Naive B cell (primary cell): ENCODE results near the gene PTPN20. TPM values are rescaled to one million over a fixed set of nuclear protein-coding genes. Genes with fewer than 3 reads are reported as not detected.
A peak's percentile ranks its signal among the peaks of the same experiment; 100 is the strongest.
"Not testable (repeated sequence)": the region's sequence is repeated elsewhere in the genome, so short reads cannot be mapped to it uniquely, and the experiment has no call there.

ENCODE experiments used
- ATAC-seq, 2 donors: fragments of 150-1000 bp; cut with Tn5 transposase; 2 replicates each; pipeline ENCODE4 v1.10.0; 2021; ENCODE audit warnings: low read depth in 2 of 2, mild to moderate bottlenecking in 2 of 2, moderate library complexity in 2 of 2
- DNase-seq: peaks from one replicate; pipeline ENCODE4 v3.0.0; 2022
- H3K27ac Mint-ChIP-seq, 6 donors: one replicate each; pipeline ENCODE4 v1.8.0; 2020 to 2022; ENCODE audit warnings: mild to moderate bottlenecking in 6 of 6, mixed read lengths in 6 of 6, moderate library complexity in 5 of 6, inconsistent platforms in 2 of 6
- H3K27me3 Mint-ChIP-seq, 3 donors: one replicate each; pipeline ENCODE4 v1.8.0; 2021 to 2022; ENCODE audit warnings: mixed read lengths in 3 of 3, mild to moderate bottlenecking in 1 of 3
- H3K36me3 Mint-ChIP-seq, 2 donors: one replicate each; pipeline ENCODE4 v1.8.0; 2020 to 2022; ENCODE audit warnings: mixed read lengths in 2 of 2, inconsistent platforms in 1 of 2, mild to moderate bottlenecking in 1 of 2
- H3K4me1 Mint-ChIP-seq, 3 donors: one replicate each; pipeline ENCODE4 v1.8.0; 2020 to 2022; ENCODE audit warnings: mixed read lengths in 3 of 3, inconsistent platforms in 1 of 3, mild to moderate bottlenecking in 1 of 3, moderate library complexity in 1 of 3
- H3K4me3 Mint-ChIP-seq, 8 donors: one replicate each; pipeline ENCODE4 v1.8.0; 2020 to 2022; ENCODE audit warnings: mild to moderate bottlenecking in 8 of 8, mixed read lengths in 8 of 8, moderate library complexity in 8 of 8, inconsistent platforms in 2 of 8
- H3K9me3 Mint-ChIP-seq, 7 donors: one replicate each; pipeline ENCODE4 v1.8.0; 2020 to 2022; ENCODE audit warnings: mixed read lengths in 7 of 7, mild to moderate bottlenecking in 5 of 7, inconsistent platforms in 2 of 7, moderate library complexity in 1 of 7
- polyA plus RNA-seq, 6 donors: library from polyadenylated mRNA; unstranded; fragments of 300-500 nt; fragmentation: Illumina TruSeq; gene quantifications; one replicate each; pipeline ENCODE4 v1.2.3, GENCODE V29; 2021; ENCODE audit warnings: low read depth in 6 of 6

Gene PTPN20
- polyA plus RNA-seq, 6 donors from 2014 or later, result 0.82 to 2.6 (median 0.88) TPM; not detected in 1

GRCh38 chr10:46922498-46922897 lies 11.3 kb downstream of the PTPN20 start:
- H3K4me3 Mint-ChIP-seq, H3K36me3 Mint-ChIP-seq, H3K4me1 Mint-ChIP-seq, H3K27me3 Mint-ChIP-seq, DNase-seq, H3K9me3 Mint-ChIP-seq, ATAC-seq, H3K27ac Mint-ChIP-seq: not testable (repeated sequence)

GRCh38 chr10:46925156-46925555 lies 13.9 kb downstream of the PTPN20 start:
- H3K4me1 Mint-ChIP-seq, H3K27ac Mint-ChIP-seq, H3K4me3 Mint-ChIP-seq, H3K27me3 Mint-ChIP-seq, ATAC-seq, H3K36me3 Mint-ChIP-seq, H3K9me3 Mint-ChIP-seq, DNase-seq: not testable (repeated sequence)

GRCh38 chr10:46925853-46926252 lies 14.6 kb downstream of the PTPN20 start:
- H3K9me3 Mint-ChIP-seq, H3K27ac Mint-ChIP-seq, H3K36me3 Mint-ChIP-seq, DNase-seq, H3K4me1 Mint-ChIP-seq, H3K4me3 Mint-ChIP-seq, ATAC-seq, H3K27me3 Mint-ChIP-seq: not testable (repeated sequence)

- ATAC-seq, H3K27me3 Mint-ChIP-seq, H3K36me3 Mint-ChIP-seq, H3K4me1 Mint-ChIP-seq, H3K9me3 Mint-ChIP-seq, H3K27ac Mint-ChIP-seq, DNase-seq, H3K4me3 Mint-ChIP-seq: not testable (repeated sequence)
Observed at GRCh38 chr10:46928810-46929209, 17.6 kb downstream of the PTPN20 start.

GRCh38 chr10:46932383-46932782 lies 21.2 kb downstream of the PTPN20 start:
- H3K9me3 Mint-ChIP-seq, ATAC-seq, H3K27ac Mint-ChIP-seq, H3K36me3 Mint-ChIP-seq, DNase-seq, H3K4me1 Mint-ChIP-seq, H3K27me3 Mint-ChIP-seq, H3K4me3 Mint-ChIP-seq: not testable (repeated sequence)

GRCh38 chr10:46941091-46941490 lies 29.9 kb downstream of the PTPN20 start:
- H3K4me3 Mint-ChIP-seq, H3K4me1 Mint-ChIP-seq, H3K27me3 Mint-ChIP-seq, H3K9me3 Mint-ChIP-seq, H3K36me3 Mint-ChIP-seq, H3K27ac Mint-ChIP-seq, DNase-seq: not testable (repeated sequence)
- peak in 1 of 2 donors; percentile 44 for ATAC-seq

- H3K9me3 Mint-ChIP-seq, H3K27ac Mint-ChIP-seq, ATAC-seq, H3K4me3 Mint-ChIP-seq, DNase-seq, H3K27me3 Mint-ChIP-seq, H3K4me1 Mint-ChIP-seq, H3K36me3 Mint-ChIP-seq: not testable (repeated sequence)
Observed at GRCh38 chr10:46948687-46949518, 37.7 kb downstream of the PTPN20 start.

GRCh38 chr10:46952540-46952939 lies 41.3 kb downstream of the PTPN20 start:
- H3K27me3 Mint-ChIP-seq, H3K4me1 Mint-ChIP-seq, ATAC-seq, DNase-seq, H3K27ac Mint-ChIP-seq, H3K9me3 Mint-ChIP-seq, H3K4me3 Mint-ChIP-seq, H3K36me3 Mint-ChIP-seq: not testable (repeated sequence)

- not testable (repeated sequence) for H3K4me3 Mint-ChIP-seq, H3K9me3 Mint-ChIP-seq, H3K36me3 Mint-ChIP-seq, H3K27ac Mint-ChIP-seq, H3K4me1 Mint-ChIP-seq, DNase-seq, H3K27me3 Mint-ChIP-seq, ATAC-seq
Observed at GRCh38 chr10:46960742-46961141, 49.5 kb downstream of the PTPN20 start.

GRCh38 chr10:46963356-46963755 lies 52.1 kb downstream of the PTPN20 start:
- H3K4me1 Mint-ChIP-seq, H3K27me3 Mint-ChIP-seq, ATAC-seq, H3K36me3 Mint-ChIP-seq, H3K27ac Mint-ChIP-seq, H3K9me3 Mint-ChIP-seq, DNase-seq, H3K4me3 Mint-ChIP-seq: not testable (repeated sequence)

GRCh38 chr10:46967013-46967412 lies 55.8 kb downstream of the PTPN20 start:
- not testable (repeated sequence) for ATAC-seq, H3K27me3 Mint-ChIP-seq, H3K36me3 Mint-ChIP-seq, DNase-seq, H3K4me1 Mint-ChIP-seq, H3K4me3 Mint-ChIP-seq, H3K27ac Mint-ChIP-seq, H3K9me3 Mint-ChIP-seq

GRCh38 chr10:46980223-46980622 lies 69.0 kb downstream of the PTPN20 start:
- H3K9me3 Mint-ChIP-seq, H3K4me3 Mint-ChIP-seq, ATAC-seq, H3K27ac Mint-ChIP-seq, H3K27me3 Mint-ChIP-seq, H3K4me1 Mint-ChIP-seq, DNase-seq, H3K36me3 Mint-ChIP-seq: not testable (repeated sequence)

GRCh38 chr10:46987233-46987924 lies 76.2 kb downstream of the PTPN20 start:
- H3K36me3 Mint-ChIP-seq, DNase-seq, H3K27ac Mint-ChIP-seq: not testable (repeated sequence)

More at GRCh38 chr10:46987233-46987924, 76.2 kb downstream of the PTPN20 start:
- H3K4me3 Mint-ChIP-seq, H3K9me3 Mint-ChIP-seq, H3K4me1 Mint-ChIP-seq, H3K27me3 Mint-ChIP-seq: not testable (repeated sequence)
- ATAC-seq, result peak; percentile 60 to 70
